Tibial nerve (tissue), 4 donors: ENCODE results near the gene PAFAH1B2. TPM values are rescaled to one million over a fixed set of nuclear protein-coding genes. Genes with fewer than 3 reads are reported as not detected.

Source experiments
- DNase-seq, 2 donors: peaks; one replicate each; pipeline ENCODE4 v3.0.0-alpha.2; 2019; ENCODE audit warnings: low spot score in 2 of 2
- H3K27ac ChIP-seq, 4 donors: fragments of 200-600 bp; sonication (generic) in 3 of 4; one replicate each; pipeline ENCODE4 v1.5.1; 2017 to 2019; ENCODE audit warnings: mild to moderate bottlenecking in 1 of 4
- H3K27me3 ChIP-seq, 2 donors: fragments of 200-600 bp; sonication (generic) in 1 of 2; one replicate each; pipeline versions ENCODE4 v1.5.1 to v1.6.0; 2017 to 2019
- H3K36me3 ChIP-seq, 3 donors: fragments of 200-600 bp; sonication (generic); one replicate each; pipeline ENCODE4 v1.5.1; 2018 to 2019
- H3K4me1 ChIP-seq, 4 donors: fragments of 200-600 bp; sonication (generic) in 3 of 4; one replicate each; pipeline ENCODE4 v1.5.1; 2017 to 2019
- H3K4me3 ChIP-seq, 4 donors: fragments of 200-600 bp; sonication (generic) in 3 of 4; one replicate each; pipeline ENCODE4 v1.5.1; 2017 to 2019; ENCODE audit warnings: mild to moderate bottlenecking in 1 of 4, moderate library complexity in 1 of 4
- H3K9me3 ChIP-seq, 4 donors: fragments of 200-600 bp; sonication (generic) in 3 of 4; one replicate each; pipeline ENCODE4 v1.5.1; 2017 to 2019
- CTCF ChIP-seq, 5 experiments: fragments of 200-600 bp in 3 of 5; fragments of 450-650 bp in 2 of 5; sonication (generic) in 3 of 5; IDR thresholded peaks; one replicate each; pipeline ENCODE4 v1.5.1; 2016 to 2019; ENCODE audit warnings: antibody characterized with exemption in 5 of 5, mild to moderate bottlenecking in 3 of 5, moderate library complexity in 2 of 5
- EP300 ChIP-seq, 2 donors: sonication (generic); formaldehyde crosslinking; IDR thresholded peaks; one replicate each; pipeline ENCODE4 v1.6.1; 2017; ENCODE audit warnings: antibody characterized with exemption in 2 of 2, mild to moderate bottlenecking in 1 of 2
- POLR2A ChIP-seq, 2 donors: fragments of 450-650 bp; IDR thresholded peaks; one replicate each; pipeline ENCODE4 v1.6.1; 2017; ENCODE audit warnings: antibody characterized with exemption in 2 of 2, mild to moderate bottlenecking in 2 of 2, moderate library complexity in 2 of 2
- WGBS, 2 donors: methylation state at CpG; one replicate each; pipeline ENCODE4 v1.1.5; 2018; 5-methylcytosine and 5-hydroxymethylcytosine counted together
- total RNA-seq, 4 donors: library from RNA; depleted of rRNA; stranded (reverse); fragments of >200 nt; gene quantifications; one replicate each; pipeline ENCODE4 v1.1.0, GENCODE V29; 2016

PAFAH1B2 gene
- total RNA-seq, 4 donors from 2014 or later = 96.9 to 125 (median 109) TPM

GRCh38 chr11:117145393-117145761 is 1.3 kb downstream of the PAFAH1B2 start:
- H3K4me3 ChIP-seq = peak overlapping the region; percentile 83 to 92 (median 88)
- H3K27ac ChIP-seq = peak overlapping the region; percentile 85 to 95 (median 90)
- no peaks in the 10 kb centered on the region for H3K9me3 ChIP-seq
- peaks cover 0 to 44% (median 28%) of the 10 kb centered on the region in 4 donors for H3K4me1 ChIP-seq
- no peak for DNase-seq
- 1 to 4% methylated on average over 5 of the region's 5 CpGs for WGBS, 2 donors
- H3K36me3 ChIP-seq = peaks cover 0 to 12% (median 0%) of the 10 kb centered on the region in 3 donors
- TF ChIP-seq EP300 (IDR thresholded peaks at IDR 0.05) (no peak), POLR2A (IDR thresholded peaks at IDR 0.05) (no peak), CTCF (IDR thresholded peaks at IDR 0.05) (no peak)
- H3K27me3 ChIP-seq = no peaks in the 10 kb centered on the region

GRCh38 chr11:117146521-117146920 is 2.4 kb downstream of the PAFAH1B2 start:
- H3K36me3 ChIP-seq = peaks cover 0 to 14% (median 0%) of the 10 kb centered on the region in 3 donors
- H3K4me1 ChIP-seq = peaks cover 0 to 44% (median 28%) of the 10 kb centered on the region in 4 donors
- no peak for TF ChIP-seq EP300 (IDR thresholded peaks at IDR 0.05)
- no peaks in the 10 kb centered on the region for H3K9me3 ChIP-seq
- peak overlapping the region in 2 of 4 donors; percentile 91 to 95 for H3K27ac ChIP-seq
- no peak overlapping the region for H3K4me3 ChIP-seq
- DNase-seq = no peak
- H3K27me3 ChIP-seq = no peaks in the 10 kb centered on the region
- 54 to 61% methylated on average over 10 of the region's 10 CpGs for WGBS, 2 donors

GRCh38 chr11:117152066-117152465 is 8.0 kb downstream of the PAFAH1B2 start:
- DNase-seq = no peak
- H3K36me3 ChIP-seq = peaks cover 0 to 27% (median 0%) of the 10 kb centered on the region in 3 donors
- H3K27ac ChIP-seq = no peak overlapping the region
- peaks cover 0 to 49% (median 11%) of the 10 kb centered on the region in 4 donors for H3K4me1 ChIP-seq
- no peaks in the 10 kb centered on the region for H3K27me3 ChIP-seq
- WGBS, 2 donors = 65 to 73% methylated on average over 2 of the region's 2 CpGs
- no peak overlapping the region for H3K4me3 ChIP-seq
- H3K9me3 ChIP-seq = no peaks in the 10 kb centered on the region
- TF ChIP-seq POLR2A (IDR thresholded peaks at IDR 0.05) = no peak
- no peak for TF ChIP-seq CTCF (IDR thresholded peaks at IDR 0.05)
- no peak for TF ChIP-seq EP300 (IDR thresholded peaks at IDR 0.05)

GRCh38 chr11:117154468-117154867 is 10.4 kb downstream of the PAFAH1B2 start:
- peaks cover 0 to 31% (median 0%) of the 10 kb centered on the region in 3 donors for H3K36me3 ChIP-seq
- H3K27ac ChIP-seq = no peak overlapping the region
- no peaks in the 10 kb centered on the region for H3K27me3 ChIP-seq
- 95% methylated on average over 5 of the region's 5 CpGs for WGBS, 2 donors
- no peak for TF ChIP-seq EP300 (IDR thresholded peaks at IDR 0.05)
- no peak for TF ChIP-seq CTCF (IDR thresholded peaks at IDR 0.05)
- TF ChIP-seq POLR2A (IDR thresholded peaks at IDR 0.05) = no peak
- H3K9me3 ChIP-seq = no peaks in the 10 kb centered on the region
- no peak overlapping the region for H3K4me3 ChIP-seq
- peaks cover 0 to 36% (median 2%) of the 10 kb centered on the region in 4 donors for H3K4me1 ChIP-seq
- DNase-seq = no peak

- Histone ChIP-seq H3K4me3 (no peak overlapping the region), H3K36me3 (peaks cover 0 to 52% (median 12%) of the 10 kb centered on the region in 3 donors), H3K9me3 (no peaks in the 10 kb centered on the region), H3K27me3 (no peaks in the 10 kb centered on the region), H3K27ac (no peak overlapping the region), H3K4me1 (peaks cover 0 to 32% (median 0%) of the 10 kb centered on the region in 4 donors)
- DNase-seq = no peak
- 93% methylated on average over 2 of the region's 2 CpGs for WGBS, 2 donors
- TF ChIP-seq CTCF (IDR thresholded peaks at IDR 0.05) = no peak
- no peak for TF ChIP-seq EP300 (IDR thresholded peaks at IDR 0.05)
- TF ChIP-seq POLR2A (IDR thresholded peaks at IDR 0.05) = no peak
These were observed 13.4 kb downstream of the PAFAH1B2 start for GRCh38 chr11:117157507-117157906.

- Histone ChIP-seq H3K9me3 (no peaks in the 10 kb centered on the region), H3K27ac (no peak overlapping the region), H3K27me3 (no peaks in the 10 kb centered on the region), H3K4me1 (peaks cover 0 to 24% (median 0%) of the 10 kb centered on the region in 4 donors), H3K4me3 (no peak overlapping the region), H3K36me3 (peaks cover 3 to 64% (median 12%) of the 10 kb centered on the region in 3 donors)
- no peak for DNase-seq
- no peak for TF ChIP-seq POLR2A (IDR thresholded peaks at IDR 0.05)
- no peak for TF ChIP-seq EP300 (IDR thresholded peaks at IDR 0.05)
- no peak for TF ChIP-seq CTCF (IDR thresholded peaks at IDR 0.05)
- WGBS, 2 donors = 80 to 82% methylated on average over 2 of the region's 2 CpGs
These were observed 15.8 kb downstream of the PAFAH1B2 start for GRCh38 chr11:117159892-117160291.
